DOHH2 (cell line): ENCODE measurements around the gene KPNA6.

Source experiments
- CTCF ChIP-seq: fragments of 200-600 bp; sonication (generic); IDR thresholded peaks from one replicate; pipeline ENCODE4 v1.5.1; 2014; ENCODE audit warnings: antibody characterized with exemption, mild to moderate bottlenecking, low read depth, low read length; ENCODE audit not compliant: poor library complexity, severe bottlenecking
- EZH2phosphoT487 ChIP-seq: fragments of 200-600 bp; sonication (generic); IDR thresholded peaks from 2 replicates; pipeline ENCODE4 v1.6.1; 2017; ENCODE audit warnings: borderline replicate concordance, mild to moderate bottlenecking, antibody characterized with exemption, low read length, moderate library complexity, mixed read lengths

GRCh38 chr1:32099426-32099825, 8.4 kb upstream of the KPNA6 start:
- TF ChIP-seq CTCF = no peak
- TF ChIP-seq EZH2phosphoT487 = no peak
